Stimulated activated CD8-positive, alpha-beta memory T cell treated with anti-CD3 and anti-CD28 coated beads, Interleukin-7, amount 100 ng/mL, for 4 hours (primary cell): ENCODE results near the gene JMJD8.
A peak's percentile ranks its signal among the peaks of the same experiment; 100 is the strongest.

Experiments used
- DNase-seq, 2 donors: peaks; one replicate each; pipeline ENCODE4 v3.0.0-alpha.2; 2020; ENCODE audit warnings: low read depth in 2 of 2

Gene JMJD8, protein sequence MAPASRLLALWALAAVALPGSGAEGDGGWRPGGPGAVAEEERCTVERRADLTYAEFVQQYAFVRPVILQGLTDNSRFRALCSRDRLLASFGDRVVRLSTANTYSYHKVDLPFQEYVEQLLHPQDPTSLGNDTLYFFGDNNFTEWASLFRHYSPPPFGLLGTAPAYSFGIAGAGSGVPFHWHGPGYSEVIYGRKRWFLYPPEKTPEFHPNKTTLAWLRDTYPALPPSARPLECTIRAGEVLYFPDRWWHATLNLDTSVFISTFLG

GRCh38 chr16:684071-684794 is at the start of gene JMJD8:
JMJD8 (minus strand) TSS chr16:684334; CDS start chr16:684319, 15 bp downstream.
- DNase-seq: peak; percentile 89 to 97

GRCh38 chr16:733382-734207 is 49.5 kb upstream of the JMJD8 start:
- no peak for DNase-seq

DNA sequence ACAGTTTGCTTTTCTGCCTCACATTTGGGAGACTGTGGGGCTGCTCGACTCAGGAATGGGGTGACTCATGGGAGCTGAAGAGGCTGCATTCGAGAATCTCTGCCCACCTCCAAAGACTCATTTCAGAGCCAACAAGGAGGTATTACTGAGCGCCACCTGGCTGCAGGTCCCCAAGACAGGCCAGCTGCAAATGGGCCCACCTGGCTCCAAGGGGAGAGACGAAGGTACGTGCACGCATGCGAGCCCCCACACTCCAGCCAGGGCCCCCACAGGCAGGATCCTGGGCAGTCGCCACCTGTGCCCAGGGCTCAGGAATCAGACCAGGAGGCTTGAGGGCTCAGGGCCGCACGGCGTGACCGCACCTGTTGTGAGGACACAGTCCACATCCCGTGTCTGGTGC is 48.8 kb upstream of the JMJD8 start:
- DNase-seq: no peak

- no peak for DNase-seq
Observed at GRCh38 chr16:732332-732731, 48.2 kb upstream of the JMJD8 start.

DNA sequence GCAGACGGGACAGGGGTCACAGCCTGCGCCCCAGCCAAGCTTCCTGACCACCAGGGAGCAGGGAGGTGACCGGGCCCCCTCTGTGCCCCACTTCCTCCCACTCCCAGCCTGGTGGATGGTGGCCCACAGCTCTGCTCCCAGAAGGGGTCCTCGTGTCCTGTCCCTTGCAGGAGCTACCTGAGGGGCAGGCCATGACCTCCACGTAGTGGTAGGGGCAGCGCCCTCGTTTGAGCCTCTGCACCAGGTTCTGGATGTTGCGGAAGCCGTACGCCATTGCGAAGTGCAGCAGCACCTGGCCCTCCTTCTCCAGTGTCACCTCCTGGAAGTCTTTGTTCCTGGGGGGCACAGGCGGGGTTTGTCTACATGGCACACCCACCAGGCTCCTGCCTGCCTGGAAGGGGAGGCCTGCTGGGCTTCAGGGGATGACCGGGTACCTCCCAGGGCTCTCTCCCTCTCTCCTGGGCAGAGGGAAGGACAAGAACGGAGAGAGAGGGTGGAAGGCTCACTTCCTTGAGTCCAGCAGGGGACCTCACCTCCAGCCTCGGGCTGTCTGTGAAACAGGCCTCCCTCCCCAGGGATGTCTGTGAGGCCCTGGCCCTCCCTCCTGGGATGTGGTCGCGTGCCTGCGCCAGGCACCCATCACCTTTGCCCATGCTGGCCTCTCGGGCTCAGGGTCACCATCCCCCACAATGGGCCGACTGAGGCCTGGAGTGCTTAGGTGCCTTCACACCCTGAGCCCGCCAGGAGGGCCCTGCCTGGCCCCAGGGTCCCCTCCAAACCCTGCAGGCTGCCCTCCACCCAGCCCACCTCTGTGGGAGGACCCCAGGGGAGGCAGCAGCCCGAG is 46.8 kb upstream of the JMJD8 start:
- no peak for DNase-seq

DNA sequence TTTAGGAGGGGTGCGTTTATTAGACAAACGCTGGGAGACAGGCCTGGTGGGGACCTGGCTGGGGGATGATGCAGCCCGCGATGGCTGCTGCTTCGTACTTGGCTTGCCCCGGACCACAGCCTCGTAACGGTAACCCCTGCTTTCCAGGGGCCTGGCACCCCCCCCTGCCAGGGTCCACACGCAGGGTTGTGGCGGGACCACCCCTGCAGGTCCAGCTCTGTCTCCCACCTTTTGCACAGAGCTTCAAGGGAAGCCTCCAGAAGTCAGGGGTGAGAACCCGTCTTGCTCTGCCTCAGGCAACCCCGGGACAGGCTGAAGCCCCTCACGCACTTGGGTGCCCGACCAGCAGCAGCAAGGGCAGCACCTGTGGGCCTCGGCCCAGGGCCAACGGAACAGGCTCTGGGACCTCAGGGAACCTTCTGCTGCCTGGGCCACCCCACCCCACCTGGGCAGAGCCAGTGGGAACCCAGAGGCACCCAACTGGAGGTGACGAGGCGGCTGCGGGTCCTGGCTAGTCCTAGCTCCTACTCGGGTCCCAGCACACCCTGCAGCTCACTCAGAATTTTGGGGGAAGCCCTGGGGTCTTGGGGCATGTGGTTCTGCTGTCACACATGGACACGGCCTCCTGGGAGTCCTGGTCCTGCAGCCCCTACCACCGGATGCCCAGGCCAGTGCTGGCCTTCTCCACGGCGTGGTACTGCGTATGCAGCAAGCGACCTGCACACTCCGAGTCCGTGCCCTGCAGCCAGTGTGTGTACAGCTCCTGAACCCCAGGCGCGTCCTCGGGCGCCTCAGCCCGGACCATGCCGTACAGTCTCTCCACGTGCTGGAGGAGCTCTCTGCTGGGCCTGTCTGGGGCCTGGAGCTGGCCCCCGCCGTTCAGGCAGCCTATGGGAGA is 45.9 kb upstream of the JMJD8 start:
- DNase-seq: no peak

GRCh38 chr16:728890-729744 is 45.0 kb upstream of the JMJD8 start:
- DNase-seq: no peak

GRCh38 chr16:728131-728889 is 44.2 kb upstream of the JMJD8 start:
- DNase-seq: peak; percentile 12 to 64

DNA sequence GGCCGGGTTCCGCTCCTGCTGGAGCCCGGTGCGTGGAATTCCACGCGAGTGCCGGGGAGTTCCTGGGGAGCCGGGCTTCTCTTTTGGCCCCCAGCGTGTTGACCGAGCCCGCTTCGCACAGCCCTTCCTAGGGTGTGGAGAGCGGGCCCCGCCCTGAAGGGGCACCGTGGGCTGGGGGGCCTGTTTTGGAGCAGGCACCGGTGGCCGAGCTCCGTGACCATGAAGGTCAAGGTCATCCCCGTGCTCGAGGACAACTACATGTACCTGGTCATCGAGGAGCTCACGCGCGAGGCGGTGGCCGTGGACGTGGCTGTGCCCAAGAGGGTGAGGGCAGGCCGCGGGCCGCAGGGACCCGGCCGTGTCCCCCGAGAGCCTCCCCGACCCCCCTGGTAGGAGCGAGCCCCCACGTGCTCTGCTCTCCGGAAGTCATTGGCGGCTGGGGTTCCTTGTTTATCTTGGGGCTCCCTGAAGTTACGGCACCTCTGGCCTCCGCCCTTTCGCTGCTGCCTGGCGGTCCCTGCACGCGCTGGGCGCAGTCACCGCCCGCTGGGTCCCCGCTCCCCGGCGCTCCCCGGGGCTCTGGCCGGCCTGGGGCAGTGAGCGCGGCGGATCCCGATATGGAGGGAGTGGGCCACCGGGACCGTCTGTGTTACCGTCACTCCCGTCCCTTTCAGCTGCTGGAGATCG is 43.3 kb upstream of the JMJD8 start:
- no peak for DNase-seq

DNA sequence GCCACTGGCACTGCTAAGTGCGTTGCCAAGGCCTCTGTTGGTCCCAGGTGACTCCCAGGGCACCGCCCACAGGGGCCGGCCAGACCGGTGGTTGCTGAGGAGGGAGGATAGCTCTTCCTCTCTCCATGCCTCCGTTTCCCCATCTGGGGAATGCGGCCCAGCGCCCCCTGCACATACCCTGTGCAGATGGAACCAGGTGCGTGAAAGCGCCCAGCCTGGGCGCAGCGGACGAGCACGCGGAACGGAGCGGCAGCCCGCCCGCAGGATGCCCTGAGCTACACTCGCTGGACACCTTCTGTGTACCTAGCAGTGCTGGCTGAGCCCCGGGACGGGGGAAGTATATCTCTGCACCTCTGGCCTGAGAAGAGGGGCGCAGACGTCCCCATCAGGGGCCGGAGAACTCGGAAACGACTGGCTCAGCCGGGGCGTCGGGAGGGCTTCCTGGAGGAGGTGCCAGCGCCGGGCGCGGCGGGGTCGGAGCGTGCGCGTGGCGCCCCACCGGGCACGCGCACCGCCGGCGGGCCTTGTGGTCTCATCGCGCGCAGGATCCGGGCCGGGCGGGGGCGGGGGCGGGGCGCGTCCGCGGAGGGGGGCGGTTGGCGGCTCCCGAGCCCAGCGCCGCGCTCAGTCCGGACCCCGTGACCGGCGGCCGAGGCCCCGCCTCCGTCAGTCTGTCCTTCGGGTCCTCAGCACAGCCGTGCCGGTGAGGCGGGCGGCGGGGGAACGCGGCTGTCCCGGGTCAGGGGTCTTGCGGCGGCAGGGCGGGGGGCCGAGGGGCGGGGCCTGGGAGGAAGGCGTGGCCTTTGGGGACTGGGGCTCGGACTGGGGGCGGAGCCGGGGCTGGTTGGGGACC is 42.5 kb upstream of the JMJD8 start, which contains the start of the genes CCDC78 and HAGHL:
CCDC78 (minus strand) TSS at position 6 of the 853 bp plus-strand sequence. CDS start 76 bp downstream, outside the sequence.
HAGHL (plus strand) TSS at position 669 of the 853 bp plus-strand sequence. CDS start 404 bp downstream, outside the sequence.
- DNase-seq: peak; percentile 21 to 65

DNA sequence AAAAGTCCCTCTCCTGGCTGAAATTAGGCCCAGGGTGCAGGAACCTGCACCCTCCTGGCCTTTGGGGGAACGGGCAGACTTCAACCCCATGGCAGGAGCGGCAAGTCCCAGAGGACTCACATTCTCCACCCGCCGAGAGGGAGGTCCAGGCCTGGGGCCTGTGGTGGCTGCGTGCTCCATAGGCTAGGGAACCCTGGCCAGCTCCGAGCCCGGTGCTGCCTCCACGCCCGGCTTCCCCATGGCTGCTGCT is 42.0 kb upstream of the JMJD8 start:
- DNase-seq: no peak

GRCh38 chr16:725463-726187 is 41.5 kb upstream of the JMJD8 start:
- DNase-seq: no peak

DNA sequence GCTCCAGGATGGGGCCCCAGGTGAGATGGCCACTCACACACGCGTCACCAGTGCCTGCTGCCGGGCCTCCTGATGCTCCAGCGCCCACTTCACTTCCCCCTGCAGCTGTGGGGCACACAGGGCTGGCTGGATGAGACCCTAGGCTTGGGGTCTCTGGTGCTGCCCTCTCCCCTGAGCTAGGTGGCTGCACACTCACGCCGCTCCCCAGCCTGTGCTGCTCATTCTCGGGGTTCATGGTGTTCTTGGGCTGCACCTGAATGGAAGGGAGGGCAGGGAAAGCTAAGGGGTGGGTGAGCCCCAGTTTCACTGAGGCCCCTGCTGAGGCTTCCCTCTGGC is 40.9 kb upstream of the JMJD8 start:
- DNase-seq: no peak

GRCh38 chr16:724188-725040 is 40.3 kb upstream of the JMJD8 start:
- DNase-seq: no peak

GRCh38 chr16:723695-724094 is 39.6 kb upstream of the JMJD8 start:
- no peak for DNase-seq
